Trophoblast cell (in vitro differentiated cells and primary cell): Measurements from ENCODE around the gene GALNS.

Experiments
- DNase-seq, 2 donors: peaks; one replicate each; pipeline ENCODE4 v3.0.0-alpha.2; 2016
- H2AFZ ChIP-seq: 2 replicates; pipeline ENCODE4 v1.6.1; 2013; ENCODE audit warnings: low read length, moderate library complexity, mild to moderate bottlenecking; ENCODE audit not compliant: insufficient read depth, poor library complexity
- H2AK5ac ChIP-seq: 2 replicates; pipeline ENCODE4 v1.6.1; 2013; ENCODE audit warnings: mild to moderate bottlenecking, low read length
- H2BK120ac ChIP-seq: 2 replicates; pipeline ENCODE4 v1.6.1; 2013; ENCODE audit warnings: low read length, mild to moderate bottlenecking, moderate library complexity; ENCODE audit not compliant: insufficient read depth, poor library complexity
- H2BK12ac ChIP-seq: 2 replicates; pipeline ENCODE4 v1.6.1; 2013; ENCODE audit warnings: mild to moderate bottlenecking, low read length, moderate library complexity
- H2BK5ac ChIP-seq: 2 replicates; pipeline ENCODE4 v1.6.1; 2013; ENCODE audit warnings: low read length, low read depth, moderate library complexity, mild to moderate bottlenecking; ENCODE audit not compliant: poor library complexity
- H3K14ac ChIP-seq: 2 replicates; pipeline ENCODE4 v1.6.1; 2013; ENCODE audit warnings: mild to moderate bottlenecking, low read length
- H3K18ac ChIP-seq: 2 replicates; pipeline ENCODE4 v1.6.1; 2013; ENCODE audit warnings: mild to moderate bottlenecking, low read length
- H3K23ac ChIP-seq: 2 replicates; pipeline ENCODE4 v1.6.1; 2013; ENCODE audit warnings: low read length
- H3K27ac ChIP-seq: 2 replicates; pipeline ENCODE4 v1.5.1; 2013; ENCODE audit warnings: low read depth, mild to moderate bottlenecking, inconsistent platforms, low read length, moderate library complexity
- H3K27me3 ChIP-seq: 2 replicates; pipeline ENCODE4 v1.6.1; 2013; ENCODE audit warnings: inconsistent platforms, mild to moderate bottlenecking, low read length, moderate library complexity; ENCODE audit not compliant: insufficient read depth
- H3K36me3 ChIP-seq, 2 experiments: 1 replicate in 1 of 2; 2 replicates in 1 of 2; pipeline ENCODE4 v1.6.1; 2013; ENCODE audit warnings: low read length in 2 of 2, mild to moderate bottlenecking in 2 of 2, moderate library complexity in 1 of 2; ENCODE audit not compliant: insufficient read depth in 2 of 2, control insufficient read depth in 1 of 2
- H3K4ac ChIP-seq: 2 replicates; pipeline ENCODE4 v1.6.1; 2013; ENCODE audit warnings: low read depth, mild to moderate bottlenecking, low read length, moderate library complexity
- H3K4me1 ChIP-seq, 2 experiments: 1 replicate in 1 of 2; 2 replicates in 1 of 2; pipeline ENCODE4 v1.6.1; 2013; ENCODE audit warnings: low read length in 2 of 2, mild to moderate bottlenecking in 2 of 2, moderate library complexity in 1 of 2; ENCODE audit not compliant: insufficient read depth in 2 of 2, control insufficient read depth in 1 of 2
- H3K4me2 ChIP-seq: 2 replicates; pipeline ENCODE4 v1.6.1; 2013; ENCODE audit warnings: inconsistent platforms, mild to moderate bottlenecking, low read length, moderate library complexity
- H3K4me3 ChIP-seq: 2 replicates; pipeline ENCODE4 v1.5.1; 2013; ENCODE audit warnings: mild to moderate bottlenecking, low read depth, low read length, inconsistent platforms
- H3K79me1 ChIP-seq: one replicate; pipeline ENCODE4 v1.6.1; 2013; ENCODE audit warnings: low read length
- H3K79me2 ChIP-seq: 2 replicates; pipeline ENCODE4 v1.6.1; 2013; ENCODE audit warnings: low read length, mild to moderate bottlenecking; ENCODE audit not compliant: control insufficient read depth, insufficient read depth, poor library complexity
- H3K9ac ChIP-seq: 2 replicates; pipeline ENCODE4 v1.6.1; 2013; ENCODE audit warnings: mild to moderate bottlenecking, low read length
- H3K9me3 ChIP-seq: 2 replicates; pipeline ENCODE4 v1.6.1; 2013; ENCODE audit warnings: low read depth, mild to moderate bottlenecking, control low read depth, inconsistent platforms, low read length; ENCODE audit not compliant: insufficient read depth
- H4K12ac ChIP-seq: 2 replicates; pipeline ENCODE4 v1.6.1; 2013; ENCODE audit warnings: low read depth, mild to moderate bottlenecking, low read length, moderate library complexity
- H4K8ac ChIP-seq: 2 replicates; pipeline ENCODE4 v1.6.1; 2013; ENCODE audit warnings: low read depth, mild to moderate bottlenecking, low read length, moderate library complexity
- H4K91ac ChIP-seq: one replicate; pipeline ENCODE4 v1.6.1; 2013; ENCODE audit warnings: low read depth, mild to moderate bottlenecking, low read length, moderate library complexity
- WGBS: extraction: QIAGEN DNeasy Blood & Tissue Kit; methylation state at CpG from one replicate; pipeline ENCODE4 v1.1.7; 2013; ENCODE audit warnings: missing lambda C conversion rate; ENCODE audit not compliant: insufficient read length, insufficient coverage; ENCODE audit errors: extremely low coverage; 5-methylcytosine and 5-hydroxymethylcytosine counted together

GALNS gene

DNA sequence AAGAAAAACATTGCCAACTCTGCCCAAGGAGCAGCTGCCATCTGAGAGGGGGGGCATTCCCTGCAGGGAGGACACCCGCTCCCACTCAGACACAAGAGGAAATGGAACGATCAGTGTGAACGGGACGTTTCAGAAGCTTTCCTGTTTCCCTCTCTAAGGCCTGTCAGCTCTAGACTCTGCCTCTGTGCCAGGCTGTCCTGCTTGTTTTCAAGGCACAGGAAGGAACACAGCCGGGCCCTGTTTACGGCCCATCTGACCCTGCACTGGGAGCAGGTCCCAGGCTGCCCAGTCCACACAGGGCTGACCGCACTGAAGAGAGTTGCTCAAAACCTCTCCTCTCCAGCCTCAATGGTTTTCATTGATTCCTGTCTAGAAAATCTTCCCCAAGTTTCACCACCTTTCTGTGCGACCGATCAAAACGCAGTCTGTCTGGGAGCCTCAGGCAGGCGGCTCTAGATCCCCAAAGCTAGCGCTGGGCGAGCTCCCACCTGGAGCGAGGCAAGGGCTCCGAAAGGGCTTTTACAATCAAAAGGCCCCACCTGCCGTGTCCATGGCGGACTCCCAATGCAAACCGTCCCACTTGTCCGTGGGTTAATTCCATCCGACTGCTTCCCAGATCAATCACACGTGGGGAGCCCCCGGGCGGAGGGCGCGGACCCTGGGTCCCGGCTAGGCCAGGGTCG lies 73.2 kb downstream of the GALNS start:
- H3K4me2 ChIP-seq = peak overlapping the region; percentile 89
- H2AFZ ChIP-seq = peak overlapping the region; percentile 50
- peak overlapping the region; percentile 76 for H3K14ac ChIP-seq
- peaks cover 32 to 41% of the 10 kb centered on the region in 2 experiments for H3K4me1 ChIP-seq
- H2BK5ac ChIP-seq = peak overlapping the region; percentile 93
- no peak for DNase-seq
- peak overlapping the region; percentile 84 for H3K27ac ChIP-seq
- no peaks in the 10 kb centered on the region for H3K9me3 ChIP-seq
- H4K12ac ChIP-seq = peak overlapping the region; percentile 67
- peak overlapping the region; percentile 90 for H2AK5ac ChIP-seq
- H4K8ac ChIP-seq = peak overlapping the region; percentile 45
- peaks cover 25% of the 10 kb centered on the region for H3K79me2 ChIP-seq
- H3K4ac ChIP-seq = peak overlapping the region; percentile 92
- peak overlapping the region; percentile 90 for H3K18ac ChIP-seq
- peak overlapping the region; percentile 86 for H3K4me3 ChIP-seq
- peaks cover 0 to 3% of the 10 kb centered on the region in 2 experiments for H3K36me3 ChIP-seq
- peaks cover 20% of the 10 kb centered on the region for H3K79me1 ChIP-seq
- WGBS = no CpG with 5 or more reads among the region's 27 CpGs
- H3K9ac ChIP-seq = no peak overlapping the region
- H3K27me3 ChIP-seq = no peaks in the 10 kb centered on the region
- H2BK12ac ChIP-seq = peak overlapping the region; percentile 39
- no peak overlapping the region for H3K23ac ChIP-seq
- H4K91ac ChIP-seq = peak overlapping the region; percentile 96
- peak overlapping the region; percentile 82 for H2BK120ac ChIP-seq

DNA sequence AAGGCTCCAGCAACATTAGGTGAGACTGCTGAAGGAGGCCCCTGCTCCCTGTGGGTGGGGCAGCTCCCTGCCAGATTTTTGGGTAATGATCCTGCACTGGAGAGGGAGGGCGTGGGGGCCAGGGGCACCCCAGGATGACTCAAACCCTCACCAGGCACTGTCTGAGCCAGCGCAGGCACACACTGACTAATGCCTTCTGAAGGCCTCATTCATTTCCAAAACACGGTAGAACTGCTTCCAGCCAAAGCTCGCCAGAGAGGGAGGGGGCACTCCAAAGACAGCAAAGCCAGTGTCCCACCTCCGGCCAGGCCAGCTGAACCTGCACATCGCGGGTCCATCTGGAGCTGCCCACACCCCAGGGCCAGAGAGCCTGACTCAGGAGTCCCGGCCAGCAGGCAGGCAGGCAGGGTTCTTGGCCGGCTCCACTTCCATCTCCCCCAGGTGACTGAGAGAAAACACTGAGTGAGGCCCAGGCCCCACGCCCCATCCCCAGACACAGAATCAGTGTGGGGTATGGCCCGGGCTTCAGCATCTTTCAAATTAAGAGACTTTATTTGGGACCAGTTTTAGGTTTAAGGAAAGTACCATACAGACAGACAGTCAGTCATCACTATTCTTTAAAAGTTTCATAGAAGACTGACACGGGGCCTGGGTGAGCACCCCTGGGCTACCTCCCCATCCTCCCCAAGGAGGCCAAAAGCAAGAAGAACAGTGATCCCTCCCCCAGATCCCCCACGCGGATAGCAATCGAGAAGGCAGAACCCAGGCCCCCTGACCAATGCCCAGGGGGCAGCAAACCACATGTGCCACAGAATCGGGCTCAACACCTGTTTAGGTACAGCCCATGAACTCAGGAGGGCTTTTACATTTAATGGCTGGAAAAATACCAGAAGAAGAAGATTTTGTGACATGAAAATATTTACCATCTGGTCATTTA lies 74.0 kb downstream of the GALNS start:
- no CpG with 5 or more reads among the region's 16 CpGs for WGBS
- Histone ChIP-seq H3K9ac (no peak overlapping the region), H3K4me1 (peaks cover 32 to 46% of the 10 kb centered on the region in 2 experiments), H2BK5ac (no peak overlapping the region), H3K14ac (no peak overlapping the region), H2AFZ (no peak overlapping the region), H3K4me3 (no peak overlapping the region), H3K18ac (peak overlapping the region; percentile 6), H3K27me3 (no peaks in the 10 kb centered on the region), H4K12ac (no peak overlapping the region), H3K4me2 (no peak overlapping the region), H2BK120ac (no peak overlapping the region), H3K79me1 (peaks cover 20% of the 10 kb centered on the region), H2AK5ac (no peak overlapping the region), H4K8ac (no peak overlapping the region), H3K9me3 (no peaks in the 10 kb centered on the region), H3K79me2 (peaks cover 30% of the 10 kb centered on the region), H3K23ac (no peak overlapping the region), H2BK12ac (no peak overlapping the region), H3K4ac (peak overlapping the region; percentile 50), H3K27ac (peak overlapping the region; percentile 2), H3K36me3 (peaks cover 0 to 3% of the 10 kb centered on the region in 2 experiments), H4K91ac (no peak overlapping the region)
- DNase-seq = peak in 1 of 2 donors; percentile 41

DNA sequence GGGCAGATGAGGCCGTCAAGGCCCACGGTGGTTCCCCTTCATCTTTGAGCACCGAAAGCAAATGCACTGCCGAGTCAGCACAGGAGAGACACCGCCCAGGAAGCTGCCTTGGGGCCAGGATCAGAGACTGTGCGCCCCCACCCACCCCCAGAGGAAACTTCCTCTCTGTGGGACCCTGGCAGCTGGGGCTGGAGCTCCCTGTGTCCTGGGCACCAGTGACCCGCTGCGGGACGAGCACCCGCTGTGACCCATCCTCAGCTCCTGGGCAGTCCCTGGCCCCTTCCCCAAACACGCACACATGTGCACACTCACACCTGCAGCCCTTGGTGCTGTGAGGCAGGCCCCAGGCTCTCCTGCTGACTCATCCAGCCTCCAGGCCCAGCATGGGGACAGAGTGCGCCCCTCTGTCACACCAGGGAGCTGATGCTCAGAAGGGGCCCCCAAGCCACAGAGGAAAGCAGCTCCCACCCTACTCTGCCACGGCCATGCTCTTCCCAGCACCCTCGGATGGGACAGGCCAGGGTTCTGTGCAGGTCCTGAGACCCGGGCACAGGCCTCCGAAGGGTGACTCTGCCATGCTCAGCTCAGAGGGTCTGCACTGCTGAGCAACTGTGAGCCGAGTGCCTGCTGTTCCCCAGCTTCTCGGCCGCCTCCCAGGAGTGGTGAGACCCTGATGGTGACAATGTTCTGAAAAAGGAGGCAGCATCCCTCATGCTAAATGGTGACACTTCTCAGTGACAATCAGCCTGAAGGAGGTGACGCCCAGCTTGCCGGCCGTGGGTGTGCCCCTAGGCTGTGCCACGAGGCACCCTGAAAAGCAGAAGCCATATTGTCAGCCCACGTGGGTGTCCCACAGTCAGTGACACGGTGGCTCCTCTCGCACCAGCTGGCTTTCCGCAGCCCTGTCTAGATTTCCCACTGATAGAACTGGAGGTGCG lies 75.3 kb downstream of the GALNS start:
- no peak overlapping the region for H4K91ac ChIP-seq
- H3K4me3 ChIP-seq = no peak overlapping the region
- H2BK5ac ChIP-seq = no peak overlapping the region
- no peak overlapping the region for H4K12ac ChIP-seq
- peak overlapping the region; percentile 52 for H3K4ac ChIP-seq
- H3K14ac ChIP-seq = no peak overlapping the region
- no peak overlapping the region for H3K27ac ChIP-seq
- H2BK12ac ChIP-seq = no peak overlapping the region
- H3K9me3 ChIP-seq = no peaks in the 10 kb centered on the region
- no peak overlapping the region for H3K9ac ChIP-seq
- no peak overlapping the region for H4K8ac ChIP-seq
- H3K18ac ChIP-seq = peak overlapping the region; percentile 18
- no peak overlapping the region for H3K4me2 ChIP-seq
- H3K79me1 ChIP-seq = peaks cover 20% of the 10 kb centered on the region
- H3K79me2 ChIP-seq = peaks cover 31% of the 10 kb centered on the region
- H2AFZ ChIP-seq = no peak overlapping the region
- no peak for DNase-seq
- WGBS = no CpG with 5 or more reads among the region's 28 CpGs
- peak overlapping the region; percentile 8 for H2AK5ac ChIP-seq
- H2BK120ac ChIP-seq = no peak overlapping the region
- H3K27me3 ChIP-seq = no peaks in the 10 kb centered on the region
- H3K4me1 ChIP-seq = peaks cover 32 to 48% of the 10 kb centered on the region in 2 experiments
- H3K36me3 ChIP-seq = peaks cover 0 to 3% of the 10 kb centered on the region in 2 experiments
- no peak overlapping the region for H3K23ac ChIP-seq
